GM19239 (cell line): ENCODE results near the gene FARP2.
"Not testable (repeated sequence)": the region's sequence is repeated elsewhere in the genome, so short reads cannot be mapped to it uniquely, and the experiment has no call there.

ENCODE experiments used
- DNase-seq: peaks from one replicate; pipeline ENCODE4 v3.0.0; 2011; ENCODE audit warnings: low spot score; ENCODE audit not compliant: insufficient read length
- FAIRE-seq: peaks from 2 replicates; lab custom pipeline; 2011; peaks lifted over from hg19 to GRCh38; lab: Jason Lieb, UNC

Gene FARP2

DNA sequence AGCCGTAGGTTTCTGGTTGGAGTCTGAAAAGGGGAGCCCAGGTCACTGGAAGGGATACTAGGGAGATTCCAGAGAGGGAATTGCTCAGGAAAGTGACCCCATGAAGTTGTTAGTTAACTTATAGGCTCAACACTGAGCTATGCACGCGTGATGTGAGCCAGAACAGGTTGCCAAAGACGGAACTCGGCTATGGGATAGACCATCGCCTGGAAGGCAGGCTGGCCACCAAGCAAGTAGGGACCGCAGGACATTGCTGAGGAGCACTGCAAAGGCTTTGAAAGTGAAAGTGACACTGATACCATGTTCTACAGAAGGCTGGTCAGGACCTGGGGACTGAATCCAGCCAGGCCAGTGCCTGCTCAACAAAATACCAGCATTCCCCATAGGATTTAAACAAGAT is 7.3 kb downstream of the FARP2 start:
- FAIRE-seq = peak; percentile 8
- DNase-seq = no peak

DNA sequence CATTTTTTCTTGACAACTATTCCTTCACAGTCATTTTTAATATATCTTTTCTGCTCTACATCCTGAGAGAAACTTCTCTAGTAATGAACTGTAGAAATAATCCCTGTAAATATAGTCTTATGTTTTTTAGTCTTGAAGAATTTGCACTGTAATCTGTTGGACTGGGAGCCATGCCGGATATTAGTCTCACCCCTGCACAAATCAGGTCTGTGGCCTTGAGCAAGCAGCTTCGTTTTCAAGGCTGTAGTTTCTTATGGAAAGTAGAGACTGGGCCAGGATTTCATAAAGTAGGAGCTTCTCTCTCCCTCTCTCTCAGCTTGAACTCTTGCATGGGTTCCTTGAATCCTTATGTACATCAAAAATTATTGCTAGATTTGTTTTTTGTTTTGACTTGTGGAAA is 8.7 kb downstream of the FARP2 start:
- no peak for DNase-seq
- peak; percentile 8 for FAIRE-seq

DNA sequence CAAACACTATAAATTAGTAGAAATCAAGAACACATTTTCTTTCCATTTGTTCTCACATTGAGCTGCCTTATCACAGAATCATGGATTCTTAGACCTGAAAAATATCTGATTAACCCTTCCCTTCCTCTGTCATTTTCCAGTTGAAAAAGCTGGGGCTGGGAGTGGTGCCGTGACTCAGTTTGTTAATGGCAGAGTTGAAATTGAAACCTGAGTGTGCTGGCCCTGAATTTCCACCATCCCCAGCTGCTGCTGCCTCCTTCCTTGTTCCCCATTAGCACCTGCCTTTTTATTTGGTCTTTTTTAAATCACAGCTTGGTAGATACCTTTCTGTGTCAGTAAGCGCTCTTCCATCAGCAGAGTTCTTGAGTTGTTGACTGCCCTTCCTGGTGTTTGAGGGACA is 10.6 kb downstream of the FARP2 start:
- no peak for DNase-seq
- peak; percentile 90 for FAIRE-seq

DNA sequence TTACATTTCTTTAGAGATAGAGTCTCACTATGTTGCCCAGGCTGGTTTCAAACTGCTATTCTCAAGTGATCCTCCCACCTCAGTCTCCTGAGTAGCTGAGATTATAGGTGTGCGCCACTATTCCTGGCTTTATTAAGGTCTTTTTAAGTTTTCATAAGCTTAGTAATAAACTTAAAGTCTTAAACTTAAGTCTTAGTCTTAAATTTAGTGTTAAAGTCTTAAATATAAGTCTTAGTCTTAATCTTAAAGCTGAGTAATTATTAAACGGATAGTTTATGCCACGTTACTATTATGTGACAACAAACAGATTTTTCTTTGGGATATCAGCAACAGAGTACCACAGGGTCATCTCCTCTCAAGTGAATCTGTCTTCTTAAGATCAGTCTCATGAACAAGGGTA is 12.6 kb downstream of the FARP2 start:
- FAIRE-seq (peak; percentile 53), DNase-seq (no peak)

DNA sequence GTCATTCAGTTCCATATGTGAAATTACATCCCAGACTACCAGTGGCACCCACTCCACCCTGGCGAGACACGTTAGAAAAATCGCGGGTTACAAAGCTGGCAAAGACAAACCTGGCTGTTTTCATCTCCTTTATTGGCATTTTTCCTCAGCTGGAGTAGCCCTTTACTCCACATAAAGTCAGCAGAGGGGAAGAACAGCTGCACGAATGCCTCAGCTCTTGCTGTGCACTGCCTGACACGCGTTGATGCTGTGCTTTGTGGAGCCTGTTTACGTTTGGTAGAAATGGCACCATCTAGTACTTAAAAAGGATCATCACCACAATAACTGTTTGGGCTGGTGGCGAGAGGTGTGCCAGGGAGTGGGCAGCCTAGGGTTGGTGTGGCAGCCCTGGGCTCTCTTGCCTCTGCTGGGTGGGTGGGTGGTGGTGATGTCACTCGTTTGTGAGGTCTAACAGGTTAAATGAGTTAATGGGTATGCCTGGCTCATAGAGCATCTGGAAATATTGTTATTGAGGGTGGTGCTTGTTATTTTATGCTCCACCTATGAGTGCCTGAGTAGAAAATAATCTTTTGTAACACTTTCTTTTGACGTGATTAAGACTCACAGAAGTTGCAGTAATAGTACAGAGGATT is 16.4 kb downstream of the FARP2 start:
- FAIRE-seq = no peak
- no peak for DNase-seq

DNA sequence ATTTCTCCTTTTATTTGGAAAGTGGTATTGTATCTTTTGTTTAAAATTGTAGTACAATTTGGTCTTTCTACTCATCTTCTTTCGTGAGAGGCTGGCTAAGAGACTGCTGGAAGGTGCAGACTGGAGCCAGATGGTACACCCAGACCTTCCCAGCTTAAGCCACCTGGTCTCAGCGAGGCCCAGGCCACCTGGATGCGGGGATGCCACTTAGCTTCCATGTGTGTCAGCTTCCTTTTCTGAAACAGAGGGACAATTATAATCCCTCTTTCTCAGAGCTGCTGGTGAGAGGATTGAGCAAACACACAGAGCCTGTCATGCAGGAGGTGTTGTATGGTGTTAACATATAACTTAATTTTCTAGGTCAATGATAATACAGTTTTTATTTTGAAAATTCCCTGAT is 17.4 kb downstream of the FARP2 start:
- DNase-seq = no peak
- FAIRE-seq = no peak

DNA sequence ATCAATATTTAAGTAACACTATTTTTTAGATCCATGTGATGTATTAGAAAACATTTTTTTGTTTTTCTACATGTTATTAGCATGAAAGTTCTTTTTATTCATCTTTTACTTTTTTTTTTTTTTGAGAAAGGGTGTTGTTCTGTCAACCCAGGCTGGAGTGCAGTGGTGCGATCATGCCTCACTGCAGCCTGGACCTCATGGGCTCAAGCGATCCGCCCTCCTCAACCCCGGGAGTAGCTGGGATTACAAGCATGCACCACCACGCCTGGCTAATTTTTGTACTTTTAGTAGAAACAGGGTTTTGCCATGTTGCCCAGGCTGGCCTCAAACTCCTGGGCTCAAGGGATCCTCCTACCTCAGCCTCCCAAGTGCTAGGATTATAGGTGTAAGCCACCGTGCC is 17.8 kb downstream of the FARP2 start:
- not testable (repeated sequence) for FAIRE-seq, DNase-seq

DNA sequence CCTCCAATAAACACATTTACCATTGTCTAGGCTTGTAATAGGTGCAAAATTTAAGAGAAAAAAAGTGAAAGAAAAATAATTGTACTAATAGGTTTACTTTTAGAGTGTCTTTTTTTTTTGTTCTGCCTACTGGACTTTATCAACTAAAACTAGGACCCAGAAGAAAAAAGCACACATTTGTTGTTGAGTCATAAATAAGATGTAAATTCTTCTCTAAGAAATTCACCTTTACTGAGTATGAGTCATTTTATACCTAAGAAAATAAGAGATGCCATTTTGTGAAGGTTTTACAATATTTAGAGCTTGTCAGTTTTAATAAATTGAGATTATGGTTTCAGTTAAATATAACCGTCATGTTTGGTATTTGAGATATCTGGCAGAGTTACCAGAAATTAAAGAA is 19.2 kb downstream of the FARP2 start:
- FAIRE-seq (no peak), DNase-seq (no peak)

DNA sequence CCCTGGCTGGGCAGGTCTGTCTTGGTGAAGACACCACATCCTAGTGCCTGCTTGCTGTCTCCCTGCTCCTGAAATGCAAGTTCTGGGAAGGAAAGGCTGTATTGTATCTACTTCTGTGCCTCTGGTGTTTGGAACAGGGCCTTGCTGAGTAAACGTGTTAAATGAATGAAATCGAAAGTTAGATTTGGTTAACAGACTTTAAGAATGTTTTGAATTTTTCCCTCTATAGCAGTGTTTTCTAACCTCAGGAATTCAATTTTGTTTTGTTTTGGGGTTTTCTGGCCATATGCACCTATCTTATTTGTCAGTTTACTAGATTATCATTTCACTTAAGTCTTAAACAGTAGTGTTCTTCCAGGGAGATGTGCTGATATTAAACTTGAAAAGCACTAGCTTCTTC is 20.7 kb downstream of the FARP2 start:
- no peak for FAIRE-seq
- no peak for DNase-seq

DNA sequence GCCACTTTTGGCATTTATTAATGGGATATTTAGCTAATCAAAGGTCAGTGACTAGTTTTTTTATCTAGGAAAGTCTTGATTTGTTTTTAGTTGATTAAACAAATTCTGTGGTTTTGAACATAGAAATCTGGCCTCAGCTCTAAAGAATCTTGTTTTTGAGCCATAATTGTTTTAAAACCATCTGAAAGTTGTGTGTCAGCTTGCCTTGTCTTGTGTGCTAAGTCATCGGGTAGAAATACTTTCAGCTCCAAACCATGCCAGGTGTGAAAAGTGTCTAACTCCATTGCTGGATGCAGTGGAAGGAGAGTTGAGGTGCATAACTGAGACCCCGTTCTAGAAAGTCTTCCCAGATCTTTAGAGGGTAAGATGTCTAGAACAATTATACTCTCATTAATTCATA is 22.7 kb downstream of the FARP2 start:
- FAIRE-seq (no peak), DNase-seq (no peak)

DNA sequence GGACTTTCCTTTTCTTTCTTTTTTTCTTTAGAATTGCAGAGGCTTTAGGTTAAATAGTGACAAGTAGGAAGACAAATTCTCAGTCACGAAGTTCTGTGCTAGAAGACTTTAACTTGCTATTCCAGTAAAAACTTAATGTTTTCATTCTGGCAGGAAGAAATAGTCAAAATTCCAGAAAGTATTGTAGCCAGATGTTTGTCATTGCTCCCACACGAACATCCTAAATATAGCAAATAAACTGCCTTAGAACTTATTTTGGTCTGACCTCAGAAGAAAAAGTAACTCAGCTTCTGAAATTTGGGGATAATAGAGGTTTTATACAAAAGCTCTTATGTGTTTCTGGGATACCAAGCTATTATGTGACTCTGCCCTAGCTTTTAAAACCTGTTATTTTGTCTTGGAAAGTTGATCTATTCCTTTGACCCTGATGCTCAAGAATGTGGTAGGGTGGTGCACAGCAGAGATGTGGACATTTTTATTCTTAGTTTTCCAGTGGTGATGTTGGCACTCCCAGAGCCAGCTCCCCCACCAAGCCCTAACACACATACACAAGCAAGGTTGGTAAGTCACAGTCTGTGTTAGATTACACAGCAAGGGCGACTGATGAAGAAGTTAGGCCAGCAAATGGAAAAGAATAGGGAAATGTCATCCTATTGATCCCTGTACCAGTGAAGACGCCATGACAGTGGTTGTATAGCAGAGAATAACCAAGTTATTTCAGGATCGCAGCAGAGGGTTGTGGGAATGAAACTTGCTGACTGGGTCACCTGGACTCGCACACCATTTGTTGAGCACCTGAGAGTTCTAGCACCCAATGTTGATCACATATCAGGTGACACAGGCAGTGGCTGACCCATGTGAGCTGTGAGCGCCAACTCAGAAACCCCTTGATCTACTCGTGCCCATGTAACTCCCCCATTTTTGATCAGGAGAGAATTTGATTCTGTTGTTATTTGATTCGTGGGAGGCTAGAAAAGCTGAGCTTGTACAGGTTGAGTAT is 23.7 kb downstream of the FARP2 start:
- FAIRE-seq (no peak), DNase-seq (no peak)

DNA sequence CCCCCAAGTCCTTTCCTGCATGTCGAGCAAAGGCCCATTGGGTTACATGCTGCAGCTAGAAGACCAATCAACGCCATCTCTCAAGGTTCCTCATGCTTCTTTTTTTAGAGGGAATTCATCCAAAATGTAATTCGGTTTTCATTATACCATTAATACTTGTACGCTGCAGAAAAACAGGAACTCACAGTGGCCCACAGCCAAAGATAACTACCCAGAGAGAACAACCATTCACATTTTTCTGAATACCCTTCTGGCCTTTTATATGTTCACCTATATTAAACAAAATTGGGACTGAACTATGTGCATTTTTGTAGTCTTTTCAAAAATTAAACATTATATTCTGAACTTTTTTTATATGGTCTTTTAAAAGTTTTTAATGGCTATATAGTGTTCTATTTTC is 25.8 kb downstream of the FARP2 start:
- FAIRE-seq = no peak

DNA sequence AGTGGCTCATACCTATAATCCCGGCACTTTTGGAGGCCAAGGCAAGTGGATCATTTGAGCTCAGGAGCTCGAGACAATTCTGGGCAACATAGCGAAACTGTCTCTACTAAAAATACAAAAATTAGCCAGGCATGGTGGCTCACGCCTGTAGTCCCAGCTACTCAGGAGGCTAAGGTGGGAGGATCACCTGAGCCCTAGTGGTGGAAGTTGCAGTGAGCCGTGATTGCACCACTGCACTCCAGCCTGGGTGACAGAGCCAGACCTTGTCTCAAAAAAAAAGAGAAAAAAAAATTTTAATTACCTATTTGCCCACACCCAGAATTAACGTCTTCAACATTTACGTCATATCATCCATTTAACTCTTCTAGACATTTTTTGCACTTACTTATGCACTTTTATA is 29.4 kb downstream of the FARP2 start:
- FAIRE-seq, DNase-seq: not testable (repeated sequence)

More for the DNA sequence above, 25.8 kb downstream of the FARP2 start:
- no peak for DNase-seq

DNA sequence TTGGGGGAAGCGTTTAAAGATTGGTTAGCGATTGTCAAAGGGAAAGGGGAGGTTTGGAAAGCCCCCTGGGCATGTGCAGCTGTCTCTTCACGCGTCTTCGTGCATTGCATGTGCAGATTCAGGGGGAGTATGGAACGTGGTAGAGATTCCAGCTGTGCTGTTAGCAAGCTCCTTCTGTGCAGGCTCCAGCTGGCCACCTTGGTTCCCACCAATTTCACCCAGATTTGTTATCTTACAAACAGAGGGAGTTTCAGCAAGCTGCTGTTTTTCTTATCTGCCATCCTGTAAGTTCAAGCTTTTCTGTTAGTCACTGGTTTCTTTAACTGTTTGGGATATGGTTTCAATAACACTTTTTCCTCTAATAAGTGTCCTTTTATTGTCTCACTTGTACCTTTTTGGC is 30.4 kb downstream of the FARP2 start:
- DNase-seq (no peak), FAIRE-seq (no peak)

DNA sequence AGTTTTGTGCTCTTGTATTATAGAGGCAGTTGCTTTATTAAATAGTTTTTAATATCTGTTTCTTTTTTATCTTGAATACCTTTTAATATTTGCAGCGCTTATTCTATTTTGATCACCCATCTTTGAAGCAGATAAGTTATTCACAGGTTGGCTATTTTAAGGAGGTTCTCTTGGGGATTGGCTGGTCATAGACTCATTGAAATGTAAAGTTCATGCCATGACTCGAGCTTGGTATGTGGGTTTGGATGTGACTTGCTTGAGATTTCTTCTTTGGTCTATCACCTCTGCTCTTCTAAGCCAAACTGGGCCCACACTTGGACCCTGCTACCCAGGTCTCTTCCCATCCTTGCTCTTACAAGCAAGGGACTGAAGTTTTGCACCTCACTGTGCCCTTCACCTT is 33.6 kb downstream of the FARP2 start:
- DNase-seq (no peak), FAIRE-seq (no peak)

DNA sequence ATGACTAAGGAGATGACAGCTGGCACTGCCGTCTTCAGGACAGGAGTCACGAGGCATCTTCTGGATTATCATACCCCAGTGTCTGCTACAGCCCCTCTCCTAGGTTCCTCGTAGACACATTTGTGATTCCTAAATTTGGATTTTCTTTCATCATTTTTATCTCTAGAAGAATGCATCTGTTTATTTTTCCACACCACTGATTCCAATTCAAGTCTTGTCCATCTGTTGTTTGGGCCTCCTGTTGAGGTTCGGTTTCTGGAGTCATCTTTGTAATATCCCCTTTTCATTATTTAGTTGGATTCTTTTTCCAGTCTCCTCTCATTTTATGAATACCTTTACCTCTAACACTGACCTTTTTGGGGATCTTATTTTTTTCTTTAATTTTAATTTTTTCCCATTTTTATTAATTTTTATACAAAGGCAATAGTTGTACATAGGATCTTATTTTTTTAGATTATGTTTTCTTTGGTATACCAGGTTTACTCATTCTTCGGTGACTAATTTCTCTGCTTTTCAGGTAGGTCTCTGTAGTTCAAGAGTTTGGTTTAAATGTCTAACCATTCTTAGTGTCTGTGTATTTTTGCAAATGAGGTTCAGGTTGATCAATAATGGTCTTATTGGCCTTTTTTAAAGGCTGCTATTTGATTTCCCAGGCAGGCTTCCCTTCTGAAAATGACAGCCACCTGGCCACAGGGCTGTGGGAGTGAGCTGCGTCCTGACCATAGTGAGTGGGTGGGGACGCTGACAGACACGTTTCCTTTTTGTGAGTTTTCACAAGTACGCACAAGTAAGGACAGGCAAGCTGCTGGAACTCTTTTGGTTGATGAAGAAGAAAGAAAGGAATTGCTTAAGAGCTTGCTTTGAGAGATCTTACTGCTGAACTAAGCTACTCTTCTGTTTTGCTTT is 34.5 kb downstream of the FARP2 start:
- FAIRE-seq (peak; percentile 84), DNase-seq (peak; percentile 36)

DNA sequence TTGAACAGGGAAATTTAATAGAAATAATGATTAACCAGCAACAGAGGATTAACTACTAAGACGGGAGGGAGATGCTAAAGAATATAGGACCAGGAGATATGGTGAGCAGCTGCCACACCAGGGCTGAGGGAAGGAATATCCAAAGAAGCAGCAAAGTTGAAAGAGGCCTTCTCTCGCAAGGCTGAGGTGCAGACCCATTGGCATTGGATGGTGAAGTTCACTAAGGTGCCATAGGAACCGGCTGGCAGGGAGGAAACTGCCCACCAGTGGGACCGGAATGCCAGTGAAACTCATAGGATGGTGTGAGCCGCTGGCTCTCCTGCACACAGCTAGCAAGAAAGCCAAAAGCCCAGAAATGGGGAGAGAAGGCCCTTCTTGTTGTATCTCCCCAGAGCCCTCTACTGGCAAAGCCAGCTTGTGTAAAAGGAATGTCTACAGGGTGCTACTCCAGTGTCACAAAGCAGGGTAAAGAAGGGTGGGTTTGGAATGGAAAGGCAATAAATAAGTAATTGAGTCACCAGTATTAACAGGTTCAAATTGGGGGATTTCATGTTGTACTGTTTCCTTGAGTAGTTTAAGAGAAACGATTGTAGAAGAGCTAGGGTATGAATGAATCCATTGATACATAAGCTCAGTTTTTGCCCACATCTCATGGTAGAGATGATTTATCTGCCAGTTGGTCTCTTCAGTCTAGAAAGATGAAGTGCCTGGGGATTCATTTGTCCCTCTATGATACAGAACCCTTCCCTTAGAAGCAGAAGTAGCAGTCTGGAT is 36.0 kb downstream of the FARP2 start:
- FAIRE-seq = no peak
- DNase-seq = peak; percentile 15

DNA sequence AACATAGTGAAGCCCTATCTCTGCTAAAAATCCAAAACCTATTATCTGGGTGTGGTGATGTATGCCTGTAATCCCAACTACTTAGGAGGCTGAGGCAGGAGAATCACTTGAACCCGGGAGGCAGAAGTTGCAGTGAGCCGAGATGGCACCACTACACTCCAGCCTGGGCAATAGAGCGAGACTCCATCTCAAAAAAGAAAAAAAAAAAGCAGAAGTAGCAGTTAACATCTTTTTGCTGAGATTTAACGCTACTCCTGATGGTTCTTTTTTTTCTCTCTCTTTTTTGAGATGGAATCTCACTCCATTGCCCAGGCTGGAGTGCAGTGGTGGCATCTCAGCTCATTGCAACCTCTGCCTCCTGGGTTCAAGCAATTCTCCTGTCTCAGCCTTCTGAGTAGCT is 36.7 kb downstream of the FARP2 start:
- FAIRE-seq, DNase-seq: not testable (repeated sequence)

DNA sequence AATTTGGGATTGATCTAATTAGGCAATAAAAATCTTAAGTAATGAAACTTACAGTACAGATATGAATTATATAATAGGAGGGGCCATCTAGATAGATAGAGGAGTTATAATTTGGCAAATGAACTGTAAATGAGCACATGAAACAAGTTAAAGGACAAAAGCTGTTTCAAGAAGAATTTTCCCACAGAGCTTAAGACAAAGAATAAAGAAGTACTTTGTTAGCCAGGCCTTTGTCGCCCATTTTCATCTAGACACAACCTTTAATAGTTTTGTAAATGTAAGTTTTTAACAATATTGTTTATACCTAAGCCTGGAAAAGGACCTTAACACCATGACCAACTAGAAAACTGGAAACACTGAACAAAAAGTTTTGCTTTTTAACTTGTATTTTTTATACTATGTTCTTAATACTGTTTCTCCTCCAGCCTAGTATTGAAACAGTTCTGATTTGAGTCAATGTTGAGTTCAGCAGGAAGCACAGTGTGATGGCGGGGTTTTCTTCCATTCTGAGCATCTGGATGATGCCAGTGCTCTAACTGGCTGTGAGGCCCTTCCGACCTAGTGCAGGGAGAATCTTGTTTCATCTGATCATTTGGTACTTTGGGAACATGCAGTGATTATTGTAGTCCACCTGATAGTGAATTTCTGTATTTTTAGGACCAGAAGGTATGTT is 37.6 kb downstream of the FARP2 start:
- FAIRE-seq (peak; percentile 26), DNase-seq (no peak)
